GM23338 (cell line): Measurements from ENCODE around the gene NDUFS2. TPM values are rescaled to one million over a fixed set of nuclear protein-coding genes. Genes with fewer than 3 reads are reported as not detected.

Experiments used
- ATAC-seq: fragments of 200-7000 bp; cut with Tn5 transposase; 3 replicates; pipeline ENCODE4 v1.9.1; 2020
- DNase-seq: peaks from one replicate; pipeline ENCODE4 v3.0.0-alpha.2; 2015; ENCODE audit warnings: low spot score
- H2AFZ ChIP-seq: fragments of 200-600 bp; sonication (generic); 2 replicates; pipeline ENCODE4 v1.8.0; 2016; ENCODE audit warnings: antibody characterized with exemption, mild to moderate bottlenecking, moderate library complexity
- H3F3A ChIP-seq: fragments of 200-600 bp; sonication (generic); replicated peaks from 2 replicates; pipeline ENCODE4 v1.8.0; 2017; ENCODE audit warnings: antibody characterized with exemption, mixed run types, low read depth
- H3K27ac ChIP-seq: fragments of 200-600 bp; sonication (generic); 2 replicates; pipeline ENCODE4 v1.6.1; 2016; ENCODE audit warnings: low read depth
- H3K27me3 ChIP-seq: fragments of 200-600 bp; sonication (generic); 2 replicates; pipeline ENCODE4 v1.8.0; 2016; ENCODE audit warnings: mild to moderate bottlenecking, mixed run types, moderate library complexity; ENCODE audit not compliant: insufficient read depth
- H3K36me3 ChIP-seq: fragments of 200-600 bp; sonication (generic); 2 replicates; pipeline ENCODE4 v1.8.0; 2016; ENCODE audit warnings: mild to moderate bottlenecking; ENCODE audit not compliant: insufficient read depth
- H3K4me1 ChIP-seq: fragments of 200-600 bp; sonication (generic); 2 replicates; pipeline ENCODE4 v1.8.0; 2016; ENCODE audit warnings: mild to moderate bottlenecking, moderate library complexity; ENCODE audit not compliant: insufficient read depth
- H3K4me2 ChIP-seq: fragments of 200-600 bp; sonication (generic); 2 replicates; pipeline ENCODE4 v1.7.1; 2017; ENCODE audit warnings: mixed run types
- H3K4me3 ChIP-seq: fragments of 200-600 bp; sonication (generic); 2 replicates; pipeline ENCODE4 v1.6.1; 2016; ENCODE audit warnings: mixed run types
- H3K79me2 ChIP-seq: fragments of 200-600 bp; sonication (generic); replicated peaks from 2 replicates; pipeline ENCODE4 v1.8.0; 2017; ENCODE audit warnings: mild to moderate bottlenecking; ENCODE audit not compliant: insufficient read depth
- H3K9me2 ChIP-seq: fragments of 200-600 bp; sonication (generic); 2 replicates; pipeline ENCODE4 v1.8.0; 2017; ENCODE audit not compliant: insufficient read depth
- H4K20me1 ChIP-seq: fragments of 200-600 bp; sonication (generic); replicated peaks from 2 replicates; pipeline ENCODE4 v1.8.0; 2017; ENCODE audit warnings: mild to moderate bottlenecking; ENCODE audit not compliant: insufficient read depth
- H3K27ac Mint-ChIP-seq: 2 replicates; pipeline ENCODE4 v1.8.0; 2020; ENCODE audit warnings: inconsistent platforms, mild to moderate bottlenecking, moderate library complexity, mixed read lengths
- H3K27me3 Mint-ChIP-seq: 3 replicates; pipeline ENCODE4 v1.8.0; 2022; ENCODE audit warnings: low read depth, mild to moderate bottlenecking, moderate library complexity, mixed read lengths, inconsistent platforms; ENCODE audit not compliant: insufficient read depth, poor library complexity
- H3K36me3 Mint-ChIP-seq: 3 replicates; pipeline ENCODE4 v1.8.0; 2021; ENCODE audit warnings: low read depth, mild to moderate bottlenecking, inconsistent platforms, moderate library complexity, mixed read lengths
- H3K4me1 Mint-ChIP-seq: 3 replicates; pipeline ENCODE4 v1.8.0; 2020; ENCODE audit warnings: mild to moderate bottlenecking, inconsistent platforms, mixed read lengths
- H3K4me3 Mint-ChIP-seq: 3 replicates; pipeline ENCODE4 v1.8.0; 2021; ENCODE audit warnings: moderate library complexity, mild to moderate bottlenecking, inconsistent platforms, mixed read lengths
- H3K9me3 Mint-ChIP-seq: 3 replicates; pipeline ENCODE4 v1.8.0; 2020; ENCODE audit warnings: moderate library complexity, mild to moderate bottlenecking, inconsistent platforms, mixed read lengths
- CREB1 ChIP-seq: fragments of 250-450 bp; sonication (Bioruptor Pico); IDR thresholded peaks from 2 replicates; pipeline ENCODE4 v1.5.0; 2020; ENCODE audit warnings: low read depth, mild to moderate bottlenecking, moderate library complexity
- EZH2 ChIP-seq: fragments of 200-600 bp; sonication (generic); IDR thresholded peaks from one replicate; pipeline ENCODE4 v1.8.0; 2017; ENCODE audit warnings: antibody characterized with exemption, mild to moderate bottlenecking, low read depth; ENCODE audit not compliant: unreplicated experiment
- EZH2phosphoT487 ChIP-seq: fragments of 200-600 bp; sonication (generic); IDR thresholded peaks from one replicate; pipeline ENCODE4 v1.8.1; 2018; ENCODE audit warnings: antibody characterized with exemption; ENCODE audit not compliant: unreplicated experiment
- JUNB ChIP-seq: IDR thresholded peaks from one replicate; pipeline ENCODE4 v1.6.1; 2016; ENCODE audit warnings: antibody characterized with exemption; ENCODE audit not compliant: unreplicated experiment
- NANOG ChIP-seq: IDR thresholded peaks from 2 replicates; pipeline ENCODE4 v1.6.1; 2016; ENCODE audit warnings: antibody characterized with exemption, borderline replicate concordance
- ZNF114 ChIP-seq: fragments of 250-450 bp; sonication (Bioruptor Pico); IDR thresholded peaks from 2 replicates; pipeline ENCODE4 v1.5.0; 2020; ENCODE audit warnings: mild to moderate bottlenecking, moderate library complexity
- ZNF331 ChIP-seq: fragments of 250-450 bp; sonication (Bioruptor Pico); IDR thresholded peaks from 2 replicates; pipeline ENCODE4 v1.5.0; 2020; ENCODE audit warnings: low read depth, mild to moderate bottlenecking, moderate library complexity
- polyA plus RNA-seq: library from polyadenylated mRNA; unstranded; fragments of >200 nt; fragmentation: Nextera tagmentation; extraction: Ambion mirVana; gene quantifications from 2 replicates; pipeline ENCODE4 v1.2.1, GENCODE V29; 2016
- total RNA-seq: library from RNA; depleted of rRNA; stranded (reverse); fragments of >200 nt; shearing (Covaris generic); gene quantifications from 2 replicates; pipeline ENCODE4 v1.2.3, GENCODE V29; 2014
- TF ChIP-seq, protein P1 (sequence below), 2 experiments: fragments of 200-600 bp in 1 of 2; sonication (generic) in 1 of 2; conservative IDR thresholded peaks; 2 replicates each; pipeline versions ENCODE4 v1.5.1 to v1.6.1; 2016 to 2017; ENCODE audit warnings: antibody characterized with exemption in 2 of 2, low read depth in 2 of 2, mild to moderate bottlenecking in 2 of 2, moderate library complexity in 1 of 2
- TF ChIP-seq, protein P2 (sequence below): fragments of 250-450 bp; sonication (Bioruptor Pico); IDR thresholded peaks from 2 replicates; pipeline ENCODE4 v1.5.0; 2020; ENCODE audit warnings: mild to moderate bottlenecking, moderate library complexity

Gene NDUFS2
- total and polyA plus RNA-seq, 2 experiments from 2014 or later, result 56.7 to 131 TPM

DNA sequence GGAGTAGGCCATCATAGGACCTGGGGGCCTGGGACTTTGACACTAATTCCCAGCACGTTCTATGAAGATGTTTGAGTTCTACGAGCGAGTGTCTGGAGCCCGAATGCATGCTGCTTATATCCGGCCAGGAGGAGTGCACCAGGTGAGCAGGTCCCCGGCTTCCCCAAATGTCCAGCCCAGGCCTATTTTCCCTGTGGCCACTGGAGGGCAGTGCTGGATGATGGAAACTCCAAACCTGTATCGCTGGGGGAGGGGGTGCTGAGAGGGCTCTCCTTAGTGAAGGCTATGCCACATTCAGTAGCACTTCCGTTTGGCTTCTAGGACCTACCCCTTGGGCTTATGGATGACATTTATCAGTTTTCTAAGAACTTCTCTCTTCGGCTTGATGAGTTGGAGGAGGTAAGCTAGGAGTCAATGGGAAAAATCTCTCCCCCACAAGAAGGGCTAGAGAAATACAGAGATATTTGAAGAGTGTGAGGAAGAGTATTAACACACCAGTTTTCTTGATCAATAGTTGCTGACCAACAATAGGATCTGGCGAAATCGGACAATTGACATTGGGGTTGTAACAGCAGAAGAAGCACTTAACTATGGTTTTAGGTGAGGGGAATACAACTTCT lies 7.7 kb downstream of the NDUFS2 start (continued):
- TF ChIP-seq, protein P1, sequence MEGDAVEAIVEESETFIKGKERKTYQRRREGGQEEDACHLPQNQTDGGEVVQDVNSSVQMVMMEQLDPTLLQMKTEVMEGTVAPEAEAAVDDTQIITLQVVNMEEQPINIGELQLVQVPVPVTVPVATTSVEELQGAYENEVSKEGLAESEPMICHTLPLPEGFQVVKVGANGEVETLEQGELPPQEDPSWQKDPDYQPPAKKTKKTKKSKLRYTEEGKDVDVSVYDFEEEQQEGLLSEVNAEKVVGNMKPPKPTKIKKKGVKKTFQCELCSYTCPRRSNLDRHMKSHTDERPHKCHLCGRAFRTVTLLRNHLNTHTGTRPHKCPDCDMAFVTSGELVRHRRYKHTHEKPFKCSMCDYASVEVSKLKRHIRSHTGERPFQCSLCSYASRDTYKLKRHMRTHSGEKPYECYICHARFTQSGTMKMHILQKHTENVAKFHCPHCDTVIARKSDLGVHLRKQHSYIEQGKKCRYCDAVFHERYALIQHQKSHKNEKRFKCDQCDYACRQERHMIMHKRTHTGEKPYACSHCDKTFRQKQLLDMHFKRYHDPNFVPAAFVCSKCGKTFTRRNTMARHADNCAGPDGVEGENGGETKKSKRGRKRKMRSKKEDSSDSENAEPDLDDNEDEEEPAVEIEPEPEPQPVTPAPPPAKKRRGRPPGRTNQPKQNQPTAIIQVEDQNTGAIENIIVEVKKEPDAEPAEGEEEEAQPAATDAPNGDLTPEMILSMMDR (conservative IDR thresholded peaks at IDR 0.05; ENCODE audit: low read depth in 2 of 2), result peak; percentile 95 to 97
- TF ChIP-seq CREB1 (no peak), NANOG (no peak), ZNF331 (CRISPR knock-in tag) (no peak)

DNA sequence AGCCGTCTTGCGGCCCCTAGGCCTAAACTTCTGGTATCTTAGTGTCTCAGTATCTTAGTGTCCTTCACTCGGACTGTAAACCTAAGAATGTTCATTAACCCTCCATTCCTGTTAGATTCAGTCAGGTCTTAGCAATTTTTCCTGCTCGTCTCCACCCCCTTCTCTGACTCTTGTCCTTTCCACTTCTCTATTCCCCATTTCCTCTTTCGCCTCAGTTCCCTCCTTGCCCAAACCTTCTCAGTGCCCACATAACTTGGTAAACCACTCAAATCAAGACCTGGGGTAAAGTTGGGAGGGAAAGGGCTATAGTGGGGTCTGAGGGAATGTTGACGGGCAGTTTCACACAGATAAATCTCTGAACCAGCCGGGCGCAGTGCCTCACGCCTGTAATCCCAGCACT lies 12.2 kb downstream of the NDUFS2 start:
- no peak overlapping the region for H3K4me2 ChIP-seq
- no peaks in the 10 kb centered on the region for H3K9me2 ChIP-seq
- H3K27ac ChIP-seq, result no peak overlapping the region
- no peak overlapping the region for H3K4me3 Mint-ChIP-seq
- no peaks in the 10 kb centered on the region for H3K79me2 ChIP-seq
- no peaks in the 10 kb centered on the region; the same call in 2 of the 3 replicates for H3K9me3 Mint-ChIP-seq
- H2AFZ ChIP-seq, result no peak overlapping the region
- no peak for ATAC-seq
- H3F3A ChIP-seq, result peaks cover 27% of the 10 kb centered on the region
- H3K4me3 ChIP-seq, result no peak overlapping the region
- H3K36me3 ChIP-seq, result peaks cover 47% of the 10 kb centered on the region
- H3K27me3 Mint-ChIP-seq, result peaks cover 16% of the 10 kb centered on the region
- H3K27ac Mint-ChIP-seq, result no peak overlapping the region; the same call in 1 of the 2 replicates
- H3K4me1 Mint-ChIP-seq, result peaks cover 35% of the 10 kb centered on the region
- H3K4me1 ChIP-seq, result peaks cover 26% of the 10 kb centered on the region
- H3K36me3 Mint-ChIP-seq, result peaks cover 56% of the 10 kb centered on the region
- peaks cover 6% of the 10 kb centered on the region; the same call in 1 of the 2 replicates for H4K20me1 ChIP-seq
- no peaks in the 10 kb centered on the region for H3K27me3 ChIP-seq
- TF ChIP-seq CREB1 (no peak), ZNF114 (CRISPR knock-in tag) (no peak), ZNF331 (CRISPR knock-in tag) (no peak), EZH2 (no peak), JUNB (no peak), EZH2phosphoT487 (no peak)
- TF ChIP-seq, protein P2, sequence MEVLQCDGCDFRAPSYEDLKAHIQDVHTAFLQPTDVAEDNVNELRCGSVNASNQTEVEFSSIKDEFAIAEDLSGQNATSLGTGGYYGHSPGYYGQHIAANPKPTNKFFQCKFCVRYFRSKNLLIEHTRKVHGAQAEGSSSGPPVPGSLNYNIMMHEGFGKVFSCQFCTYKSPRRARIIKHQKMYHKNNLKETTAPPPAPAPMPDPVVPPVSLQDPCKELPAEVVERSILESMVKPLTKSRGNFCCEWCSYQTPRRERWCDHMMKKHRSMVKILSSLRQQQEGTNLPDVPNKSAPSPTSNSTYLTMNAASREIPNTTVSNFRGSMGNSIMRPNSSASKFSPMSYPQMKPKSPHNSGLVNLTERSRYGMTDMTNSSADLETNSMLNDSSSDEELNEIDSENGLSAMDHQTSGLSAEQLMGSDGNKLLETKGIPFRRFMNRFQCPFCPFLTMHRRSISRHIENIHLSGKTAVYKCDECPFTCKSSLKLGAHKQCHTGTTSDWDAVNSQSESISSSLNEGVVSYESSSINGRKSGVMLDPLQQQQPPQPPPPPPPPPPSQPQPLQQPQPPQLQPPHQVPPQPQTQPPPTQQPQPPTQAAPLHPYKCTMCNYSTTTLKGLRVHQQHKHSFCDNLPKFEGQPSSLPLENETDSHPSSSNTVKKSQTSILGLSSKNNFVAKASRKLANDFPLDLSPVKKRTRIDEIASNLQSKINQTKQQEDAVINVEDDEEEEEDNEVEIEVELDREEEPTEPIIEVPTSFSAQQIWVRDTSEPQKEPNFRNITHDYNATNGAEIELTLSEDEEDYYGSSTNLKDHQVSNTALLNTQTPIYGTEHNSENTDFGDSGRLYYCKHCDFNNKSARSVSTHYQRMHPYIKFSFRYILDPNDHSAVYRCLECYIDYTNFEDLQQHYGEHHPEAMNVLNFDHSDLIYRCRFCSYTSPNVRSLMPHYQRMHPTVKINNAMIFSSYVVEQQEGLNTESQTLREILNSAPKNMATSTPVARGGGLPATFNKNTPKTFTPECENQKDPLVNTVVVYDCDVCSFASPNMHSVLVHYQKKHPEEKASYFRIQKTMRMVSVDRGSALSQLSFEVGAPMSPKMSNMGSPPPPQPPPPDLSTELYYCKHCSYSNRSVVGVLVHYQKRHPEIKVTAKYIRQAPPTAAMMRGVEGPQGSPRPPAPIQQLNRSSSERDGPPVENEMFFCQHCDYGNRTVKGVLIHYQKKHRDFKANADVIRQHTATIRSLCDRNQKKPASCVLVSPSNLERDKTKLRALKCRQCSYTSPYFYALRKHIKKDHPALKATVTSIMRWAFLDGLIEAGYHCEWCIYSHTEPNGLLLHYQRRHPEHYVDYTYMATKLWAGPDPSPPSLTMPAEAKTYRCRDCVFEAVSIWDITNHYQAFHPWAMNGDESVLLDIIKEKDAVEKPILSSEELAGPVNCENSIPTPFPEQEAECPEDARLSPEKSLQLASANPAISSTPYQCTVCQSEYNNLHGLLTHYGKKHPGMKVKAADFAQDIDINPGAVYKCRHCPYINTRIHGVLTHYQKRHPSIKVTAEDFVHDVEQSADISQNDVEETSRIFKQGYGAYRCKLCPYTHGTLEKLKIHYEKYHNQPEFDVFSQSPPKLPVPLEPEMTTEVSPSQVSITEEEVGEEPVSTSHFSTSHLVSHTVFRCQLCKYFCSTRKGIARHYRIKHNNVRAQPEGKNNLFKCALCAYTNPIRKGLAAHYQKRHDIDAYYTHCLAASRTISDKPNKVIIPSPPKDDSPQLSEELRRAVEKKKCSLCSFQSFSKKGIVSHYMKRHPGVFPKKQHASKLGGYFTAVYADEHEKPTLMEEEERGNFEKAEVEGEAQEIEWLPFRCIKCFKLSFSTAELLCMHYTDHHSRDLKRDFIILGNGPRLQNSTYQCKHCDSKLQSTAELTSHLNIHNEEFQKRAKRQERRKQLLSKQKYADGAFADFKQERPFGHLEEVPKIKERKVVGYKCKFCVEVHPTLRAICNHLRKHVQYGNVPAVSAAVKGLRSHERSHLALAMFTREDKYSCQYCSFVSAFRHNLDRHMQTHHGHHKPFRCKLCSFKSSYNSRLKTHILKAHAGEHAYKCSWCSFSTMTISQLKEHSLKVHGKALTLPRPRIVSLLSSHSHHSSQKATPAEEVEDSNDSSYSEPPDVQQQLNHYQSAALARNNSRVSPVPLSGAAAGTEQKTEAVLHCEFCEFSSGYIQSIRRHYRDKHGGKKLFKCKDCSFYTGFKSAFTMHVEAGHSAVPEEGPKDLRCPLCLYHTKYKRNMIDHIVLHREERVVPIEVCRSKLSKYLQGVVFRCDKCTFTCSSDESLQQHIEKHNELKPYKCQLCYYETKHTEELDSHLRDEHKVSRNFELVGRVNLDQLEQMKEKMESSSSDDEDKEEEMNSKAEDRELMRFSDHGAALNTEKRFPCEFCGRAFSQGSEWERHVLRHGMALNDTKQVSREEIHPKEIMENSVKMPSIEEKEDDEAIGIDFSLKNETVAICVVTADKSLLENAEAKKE (CRISPR knock-in tag), result no peak
- TF ChIP-seq, protein P1 (conservative IDR thresholded peaks at IDR 0.05; ENCODE audit: low read depth in 2 of 2), result no peak
- no peak for DNase-seq
